ENCODE measurements around the gene ZNF682.
"Not testable (repeated sequence)": the region's sequence is repeated elsewhere in the genome, so short reads cannot be mapped to it uniquely, and the experiment has no call there.

The ZNF682 gene

DNA sequence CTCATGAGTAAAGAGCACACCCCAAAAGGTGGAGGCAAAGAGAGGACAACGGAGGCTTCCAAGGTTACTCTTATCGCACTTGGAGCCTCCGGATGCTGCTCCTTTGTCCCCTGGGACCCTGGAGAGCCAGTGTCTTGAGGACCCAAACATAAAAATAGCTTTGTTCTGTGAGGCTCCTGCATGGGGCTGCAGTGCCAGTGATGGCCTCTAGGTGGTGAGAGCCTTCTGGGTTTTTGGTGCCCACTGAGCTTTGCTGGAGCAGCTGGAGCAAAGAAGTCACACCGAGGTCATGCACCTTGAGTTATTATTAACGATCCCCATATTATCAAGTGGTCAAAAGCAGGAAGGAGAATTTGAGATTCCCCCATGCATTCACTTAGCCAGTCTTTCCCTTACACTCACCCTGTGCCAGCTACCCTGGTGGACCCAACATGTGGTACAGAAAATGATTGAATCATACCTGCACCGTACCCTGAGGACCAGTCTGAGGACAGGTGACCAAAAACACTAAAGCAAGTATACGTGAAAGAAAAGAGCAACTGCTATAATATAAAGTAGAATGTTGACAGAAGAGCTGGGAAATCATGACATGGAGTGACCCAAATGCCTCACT, 41.5 kb downstream of the ZNF682 start:
- no peak for DNase-seq (ENCODE audit: low read depth)

DNA sequence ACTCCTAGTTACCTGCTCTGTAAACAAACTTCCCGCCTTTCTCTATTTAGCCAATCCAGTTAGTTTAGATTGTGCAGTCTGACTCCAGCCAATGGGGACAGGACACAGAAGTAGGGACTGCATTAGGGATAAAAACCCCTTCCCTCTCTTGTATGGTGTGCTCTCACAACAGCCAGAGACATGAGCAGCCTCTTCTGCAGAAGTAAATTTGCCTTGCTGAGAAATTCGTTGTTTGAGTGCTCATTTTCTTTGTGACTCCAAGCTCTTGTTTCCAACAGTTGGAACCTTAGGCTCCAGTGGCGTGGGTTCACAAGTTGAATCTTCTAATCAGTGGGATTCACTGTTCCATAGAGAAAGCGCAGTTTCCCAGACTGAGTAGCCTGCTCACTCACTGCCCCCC, 72.4 kb downstream of the ZNF682 start:
- DNase-seq (ENCODE audit: low read depth), result no peak

DNA sequence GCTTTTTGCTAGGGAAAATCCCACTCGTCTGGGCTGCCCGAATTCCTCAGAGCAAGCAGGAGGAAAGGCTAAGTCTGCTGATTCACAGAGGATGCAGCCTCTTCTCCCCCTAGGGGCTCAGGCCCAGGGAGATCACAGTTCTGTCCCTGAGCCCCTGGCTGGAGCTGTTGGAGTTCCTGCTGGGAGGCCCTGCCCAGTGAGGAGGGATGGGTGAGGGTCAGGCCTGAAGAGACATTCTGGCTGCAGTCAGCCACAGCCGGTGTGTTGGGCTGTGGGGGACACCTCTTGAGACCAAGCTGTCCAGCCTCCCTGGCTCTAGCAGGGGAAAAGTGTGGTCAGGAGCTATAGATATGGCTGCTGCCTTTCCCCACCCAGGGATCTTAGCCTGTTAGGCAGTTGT, 73.2 kb downstream of the ZNF682 start:
- DNase-seq (ENCODE audit: low read depth), result not testable (repeated sequence)

DNA sequence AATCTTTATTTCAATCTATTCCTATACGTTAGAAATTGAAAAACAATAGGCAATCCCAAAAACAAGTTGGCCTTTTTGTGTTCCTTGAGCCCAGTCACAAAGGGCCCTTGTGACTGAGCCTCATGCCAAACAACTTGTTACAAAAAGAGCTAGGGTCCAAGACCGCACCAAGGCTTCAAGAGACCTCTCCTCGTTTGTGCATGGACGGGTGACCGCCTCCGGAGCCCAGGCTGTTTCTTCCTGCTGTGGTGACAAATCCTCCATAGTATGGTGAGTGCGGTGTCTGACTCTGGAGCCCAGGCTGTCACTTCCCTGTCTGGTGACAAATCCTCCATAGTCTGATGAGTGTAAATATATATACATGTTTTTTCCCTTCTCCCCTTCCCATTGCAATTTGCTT, 74.9 kb downstream of the ZNF682 start:
- no peak for DNase-seq (ENCODE audit: low read depth)

DNA sequence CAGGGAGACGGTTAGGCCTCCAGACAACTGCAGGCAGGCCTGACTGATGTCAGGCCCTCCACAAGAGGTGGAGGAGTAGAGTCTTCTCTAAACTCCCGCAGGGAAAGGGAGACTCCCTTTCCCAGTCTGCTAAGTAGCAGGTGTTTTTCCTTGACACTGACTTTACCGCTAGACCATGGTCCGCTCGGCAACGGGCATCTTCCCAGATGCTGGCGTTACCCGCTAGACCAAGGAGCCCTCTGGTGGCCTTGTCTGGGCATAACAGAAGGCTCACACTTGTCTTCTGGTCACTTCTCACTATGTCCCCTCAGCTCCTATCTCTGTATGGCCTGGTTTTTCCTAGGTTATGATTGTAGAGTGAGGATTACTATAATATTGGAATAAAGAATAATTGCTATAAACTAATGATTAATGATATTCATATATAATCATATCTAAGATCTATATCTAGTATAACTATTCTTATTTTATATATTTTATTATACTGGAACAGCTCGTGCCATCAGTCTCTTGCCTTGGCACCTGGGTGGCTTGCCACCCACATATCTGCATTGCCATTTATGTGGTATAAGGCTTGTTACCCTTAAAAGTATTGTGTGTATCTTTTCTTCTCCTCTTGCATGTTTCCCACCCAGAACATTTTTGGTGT, 80.0 kb downstream of the ZNF682 start:
- peak; percentile 7 for DNase-seq (ENCODE audit: low read depth)

DNA sequence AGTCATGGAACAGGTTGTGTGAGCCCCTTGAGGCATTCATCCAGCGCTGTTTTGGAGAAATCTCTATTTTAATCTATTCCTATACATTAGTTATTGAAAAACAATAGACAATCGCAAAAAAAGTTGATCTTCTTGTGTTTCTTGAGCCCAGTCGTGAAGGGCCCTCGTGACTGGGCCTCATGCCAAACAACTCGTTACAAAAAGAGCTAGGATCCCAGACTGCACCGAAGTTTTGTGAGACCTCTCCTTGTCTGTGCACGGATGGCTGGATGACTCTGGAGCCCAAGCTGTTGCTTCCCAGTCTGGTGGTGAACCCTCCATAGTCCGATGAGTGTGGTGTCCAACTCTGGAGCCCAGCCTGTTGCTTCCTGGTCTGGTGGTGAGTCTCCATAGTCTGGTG, 81.5 kb downstream of the ZNF682 start:
- not testable (repeated sequence) for DNase-seq (ENCODE audit: low read depth)

DNA sequence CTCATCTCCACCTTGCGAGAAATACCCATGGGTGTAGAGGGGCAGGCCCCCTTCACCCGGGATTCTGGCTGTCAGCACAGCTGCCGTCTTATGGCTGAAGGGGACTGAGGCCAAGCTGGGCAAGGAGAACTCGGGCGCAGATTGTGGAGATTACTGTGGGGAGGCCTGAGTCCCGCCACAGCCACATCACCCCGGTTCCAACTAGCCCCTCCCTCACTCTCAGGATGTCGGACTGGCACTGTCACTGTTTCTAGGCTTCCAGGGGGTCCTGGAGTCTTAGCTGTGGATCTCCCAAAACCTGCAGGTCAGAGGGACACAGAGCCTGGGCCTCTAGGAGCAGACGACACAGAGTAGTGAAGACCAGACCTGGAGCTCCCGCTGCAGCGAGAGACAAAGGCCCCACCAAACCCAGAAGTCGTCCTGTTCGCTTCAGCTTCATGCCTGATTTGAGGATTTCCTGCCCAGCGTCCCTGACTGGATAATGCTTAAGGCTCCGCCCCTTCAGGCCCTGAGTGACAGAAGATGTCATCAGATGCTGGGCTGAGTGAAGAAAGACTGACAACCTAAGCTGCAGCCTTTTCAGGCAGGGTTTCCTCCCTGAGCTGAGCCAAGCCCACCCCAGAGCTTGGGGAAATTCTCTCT, 82.8 kb downstream of the ZNF682 start:
- DNase-seq (ENCODE audit: low read depth), result no peak

DNA sequence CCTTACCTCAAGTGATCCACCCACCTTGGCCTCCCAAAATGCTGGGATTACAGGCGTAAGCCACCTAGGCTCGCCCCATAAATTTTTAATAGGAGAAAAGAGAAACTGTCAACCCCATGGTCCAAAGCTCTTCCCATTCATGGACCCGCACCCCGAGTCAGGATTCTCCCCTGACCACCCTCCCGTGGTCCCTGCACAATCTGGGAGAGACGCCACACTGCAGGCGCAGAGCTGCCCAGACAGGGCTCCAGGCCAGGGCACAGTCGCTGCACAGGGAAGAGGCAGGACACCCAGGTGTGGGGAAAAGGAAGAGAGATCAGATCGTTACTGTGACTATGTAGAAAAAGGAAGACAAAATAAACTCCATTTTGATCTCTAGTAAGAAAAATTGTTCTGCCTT, 84.1 kb downstream of the ZNF682 start:
- DNase-seq (ENCODE audit: low read depth), result no peak
